Measurements from ENCODE around the gene RLBP1.
A peak's percentile ranks its signal among the peaks of the same experiment; 100 is the strongest.

Gene RLBP1

GRCh38 chr15:89172921-89173320 lies 48.5 kb downstream of the RLBP1 start:
- DNase-seq (ENCODE audit: extremely low read depth, low read depth) = no peak
- TF ChIP-seq CTCF (IDR thresholded peaks at IDR 0.05; ENCODE audit: low read depth, low read length, missing control alignments) = no peak
- H3K4me3 ChIP-seq (replicated peaks; ENCODE audit: low read depth, low read length) = no peak overlapping the region

- no peak for DNase-seq (ENCODE audit: extremely low read depth, low read depth)
- peak; percentile 81 for TF ChIP-seq CTCF (IDR thresholded peaks at IDR 0.05; ENCODE audit: low read depth, low read length, missing control alignments)
Observed at GRCh38 chr15:89171136-89172072, 50.0 kb downstream of the RLBP1 start.

GRCh38 chr15:89170364-89170763 lies 51.0 kb downstream of the RLBP1 start:
- TF ChIP-seq CTCF (IDR thresholded peaks at IDR 0.05; ENCODE audit: low read depth, low read length, missing control alignments) = no peak
- DNase-seq (ENCODE audit: extremely low read depth, low read depth) = no peak
- no peak overlapping the region for H3K4me3 ChIP-seq (replicated peaks; ENCODE audit: low read depth, low read length)

More at GRCh38 chr15:89171136-89172072, 50.0 kb downstream of the RLBP1 start:
- no peak overlapping the region for H3K4me3 ChIP-seq (replicated peaks; ENCODE audit: low read depth, low read length)

- no peak overlapping the region for H3K4me3 ChIP-seq (replicated peaks; ENCODE audit: low read depth, low read length)
- no peak for TF ChIP-seq CTCF (IDR thresholded peaks at IDR 0.05; ENCODE audit: low read depth, low read length, missing control alignments)
- DNase-seq (ENCODE audit: extremely low read depth, low read depth) = no peak
Observed at GRCh38 chr15:89168316-89168833, 53.0 kb downstream of the RLBP1 start.

GRCh38 chr15:89167267-89168176 lies 53.9 kb downstream of the RLBP1 start:
- H3K4me3 ChIP-seq (replicated peaks; ENCODE audit: low read depth, low read length) = no peak overlapping the region
- TF ChIP-seq CTCF (IDR thresholded peaks at IDR 0.05; ENCODE audit: low read depth, low read length, missing control alignments) = no peak
- peak; percentile 26 for DNase-seq (ENCODE audit: extremely low read depth, low read depth)

GRCh38 chr15:89165677-89166076 lies 55.7 kb downstream of the RLBP1 start:
- no peak for DNase-seq (ENCODE audit: extremely low read depth, low read depth)
- TF ChIP-seq CTCF (IDR thresholded peaks at IDR 0.05; ENCODE audit: low read depth, low read length, missing control alignments) = no peak
- no peak overlapping the region for H3K4me3 ChIP-seq (replicated peaks; ENCODE audit: low read depth, low read length)

All from HFF-Myc (cell line).